GM12892 (cell line): ENCODE data around the gene NSUN6.

Experiments
- POLR2A ChIP-seq: IDR thresholded peaks from 2 replicates; pipeline ENCODE4 v1.6.1; 2011; ENCODE audit warnings: low read depth, low read length, control low read depth
- TAF1 ChIP-seq: IDR thresholded peaks from 2 replicates; pipeline ENCODE4 v1.6.1; 2011; ENCODE audit warnings: low read depth, mild to moderate bottlenecking, control low read depth, low read length, borderline replicate concordance

- TF ChIP-seq POLR2A: no peak
- TF ChIP-seq TAF1: no peak
These were observed 33.6 kb upstream of the NSUN6 start for GRCh38 chr10:18684953-18685352.
